GM20000 (cell line): Measurements from ENCODE around the gene TBKBP1.

Experiments
- DNase-seq: peaks from one replicate; pipeline ENCODE4 v3.0.0; 2012; ENCODE audit warnings: low spot score
- TF ChIP-seq, protein P1 (sequence below): IDR thresholded peaks from 2 replicates; pipeline ENCODE4 v1.5.1; 2012; ENCODE audit warnings: mild to moderate bottlenecking, control low read depth; ENCODE audit errors: extremely low read depth, missing control alignments

TBKBP1 gene

DNA sequence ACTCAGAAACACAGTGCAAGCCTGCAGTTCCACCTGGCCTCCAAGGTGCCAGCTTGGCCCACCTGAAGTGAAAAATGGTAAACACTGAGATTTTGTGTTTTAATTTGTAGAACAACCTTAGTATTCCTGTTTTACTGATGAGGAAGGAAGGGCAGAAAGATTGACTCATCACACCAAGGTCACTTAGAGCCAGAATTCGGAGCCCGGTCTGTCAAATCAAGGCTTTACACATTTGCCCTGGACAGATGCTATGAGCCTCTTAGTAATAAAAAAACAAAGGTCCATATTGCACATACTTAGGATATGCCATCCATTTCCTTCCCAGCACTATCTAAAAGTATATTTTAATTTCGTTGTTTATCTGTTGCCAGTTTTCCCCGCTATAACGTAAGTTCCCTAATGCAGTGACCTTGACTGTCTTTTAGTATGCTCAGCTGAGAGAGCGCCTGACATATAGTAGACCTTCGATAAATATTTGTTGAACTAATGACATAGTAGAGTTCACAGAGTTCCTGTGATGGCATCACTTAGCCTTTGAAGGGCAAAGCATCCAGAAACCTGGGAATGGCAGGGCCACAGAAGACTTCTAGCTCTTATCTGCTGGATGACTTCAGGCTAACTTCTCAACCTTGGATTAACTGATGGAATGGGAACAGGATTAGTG is 7.2 kb upstream of the TBKBP1 start:
- TF ChIP-seq, protein P1, sequence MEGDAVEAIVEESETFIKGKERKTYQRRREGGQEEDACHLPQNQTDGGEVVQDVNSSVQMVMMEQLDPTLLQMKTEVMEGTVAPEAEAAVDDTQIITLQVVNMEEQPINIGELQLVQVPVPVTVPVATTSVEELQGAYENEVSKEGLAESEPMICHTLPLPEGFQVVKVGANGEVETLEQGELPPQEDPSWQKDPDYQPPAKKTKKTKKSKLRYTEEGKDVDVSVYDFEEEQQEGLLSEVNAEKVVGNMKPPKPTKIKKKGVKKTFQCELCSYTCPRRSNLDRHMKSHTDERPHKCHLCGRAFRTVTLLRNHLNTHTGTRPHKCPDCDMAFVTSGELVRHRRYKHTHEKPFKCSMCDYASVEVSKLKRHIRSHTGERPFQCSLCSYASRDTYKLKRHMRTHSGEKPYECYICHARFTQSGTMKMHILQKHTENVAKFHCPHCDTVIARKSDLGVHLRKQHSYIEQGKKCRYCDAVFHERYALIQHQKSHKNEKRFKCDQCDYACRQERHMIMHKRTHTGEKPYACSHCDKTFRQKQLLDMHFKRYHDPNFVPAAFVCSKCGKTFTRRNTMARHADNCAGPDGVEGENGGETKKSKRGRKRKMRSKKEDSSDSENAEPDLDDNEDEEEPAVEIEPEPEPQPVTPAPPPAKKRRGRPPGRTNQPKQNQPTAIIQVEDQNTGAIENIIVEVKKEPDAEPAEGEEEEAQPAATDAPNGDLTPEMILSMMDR, result no peak

DNA sequence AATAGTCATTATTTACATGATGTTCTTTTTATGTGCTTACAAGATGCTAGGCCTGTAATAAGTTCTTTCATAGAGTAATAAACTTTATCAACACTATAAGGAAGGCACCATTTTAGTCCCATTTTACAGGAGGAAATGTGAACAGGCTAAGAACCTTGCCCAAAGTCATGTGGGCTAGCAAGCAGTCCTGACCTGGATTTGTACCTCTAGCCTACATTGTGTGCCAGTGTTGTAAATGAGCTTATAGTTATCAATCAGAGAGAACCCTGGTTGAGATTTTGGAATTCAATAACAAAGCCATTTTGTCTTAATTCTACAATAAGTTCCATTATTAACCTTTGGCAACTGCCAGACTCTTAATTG is 6.7 kb upstream of the TBKBP1 start:
- TF ChIP-seq, protein P1, result no peak
- no peak for DNase-seq

More for the DNA sequence above, 7.2 kb upstream of the TBKBP1 start:
- no peak for DNase-seq

DNA sequence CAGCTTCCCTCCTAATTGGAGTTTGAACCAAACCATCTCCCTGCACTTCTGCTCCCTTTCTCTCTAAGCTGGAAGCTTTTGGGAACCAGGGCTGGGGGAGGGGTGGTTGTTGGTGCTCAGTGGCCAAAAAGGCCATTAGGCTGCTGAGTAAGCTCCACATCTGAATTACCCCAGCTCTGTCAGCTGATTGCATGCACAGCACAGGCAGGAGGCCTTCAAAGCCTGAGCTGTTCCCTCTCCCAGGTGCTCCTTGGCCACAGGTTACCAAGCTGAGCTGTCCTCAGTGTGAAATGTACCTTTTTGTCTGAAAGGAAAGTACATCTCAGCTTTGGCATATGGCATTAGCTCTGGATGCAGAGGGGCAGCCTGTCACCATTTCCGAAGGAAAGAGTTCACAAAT is 6.2 kb upstream of the TBKBP1 start:
- DNase-seq, result no peak
- TF ChIP-seq, protein P1, result no peak

DNA sequence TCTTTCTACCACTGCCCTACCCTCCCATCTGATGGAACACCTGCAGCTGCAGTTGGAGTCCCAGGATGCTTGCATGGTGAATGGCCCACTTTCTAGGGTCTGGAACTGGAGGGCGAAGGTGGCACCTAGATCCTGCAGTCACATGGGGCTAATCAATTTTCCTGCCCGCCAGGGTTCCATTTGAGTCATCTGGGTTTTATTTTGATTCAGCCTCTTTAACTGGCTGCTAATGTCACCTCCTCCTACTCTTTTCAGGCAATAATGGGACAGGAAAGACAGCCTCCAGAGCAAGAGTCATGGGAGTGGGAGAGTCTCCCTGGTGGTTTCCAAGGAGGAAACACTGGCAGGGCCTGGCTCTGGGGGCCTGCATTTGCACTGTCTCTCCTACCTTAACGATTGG is 3.8 kb upstream of the TBKBP1 start:
- TF ChIP-seq, protein P1, result no peak

DNA sequence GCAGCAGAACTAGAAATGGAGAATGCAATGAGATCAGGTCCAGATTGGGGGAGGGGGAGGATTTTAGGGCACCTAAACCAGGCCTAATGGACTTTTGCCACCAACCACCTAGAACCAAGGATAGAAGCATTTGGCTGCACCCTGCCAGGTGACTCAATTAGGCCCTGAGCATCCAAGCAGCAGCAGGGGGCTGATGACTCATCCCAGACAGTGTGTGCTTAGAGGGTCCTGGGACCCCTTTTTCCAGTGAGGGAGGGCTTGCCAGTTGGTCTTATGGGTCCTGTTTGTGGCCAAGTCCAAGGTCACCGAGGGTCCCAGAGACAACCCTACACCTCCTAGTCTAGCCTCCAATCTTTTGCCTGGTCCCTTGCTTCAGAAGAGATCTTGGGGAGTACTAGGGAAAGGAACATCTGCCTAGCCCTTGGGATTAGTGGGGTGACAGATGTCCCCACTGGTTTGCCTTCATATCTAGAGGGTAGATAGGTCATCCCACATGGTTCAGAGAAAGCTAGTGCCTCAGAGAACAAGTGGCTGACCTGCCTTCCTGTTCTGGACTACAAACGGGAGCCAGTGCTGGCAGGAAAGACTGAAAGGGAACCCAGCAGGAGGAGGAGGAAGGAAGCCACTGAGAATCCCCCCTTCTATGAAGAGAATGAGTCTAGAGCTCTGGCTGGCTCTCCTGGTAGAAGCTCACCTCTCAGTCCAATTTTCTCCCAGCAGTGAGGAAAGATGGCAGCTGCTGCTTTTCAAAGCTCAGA is 1.6 kb upstream of the TBKBP1 start:
- TF ChIP-seq, protein P1, result no peak
- DNase-seq, result peak; percentile 19

More for the DNA sequence above, 3.8 kb upstream of the TBKBP1 start:
- no peak for DNase-seq

DNA sequence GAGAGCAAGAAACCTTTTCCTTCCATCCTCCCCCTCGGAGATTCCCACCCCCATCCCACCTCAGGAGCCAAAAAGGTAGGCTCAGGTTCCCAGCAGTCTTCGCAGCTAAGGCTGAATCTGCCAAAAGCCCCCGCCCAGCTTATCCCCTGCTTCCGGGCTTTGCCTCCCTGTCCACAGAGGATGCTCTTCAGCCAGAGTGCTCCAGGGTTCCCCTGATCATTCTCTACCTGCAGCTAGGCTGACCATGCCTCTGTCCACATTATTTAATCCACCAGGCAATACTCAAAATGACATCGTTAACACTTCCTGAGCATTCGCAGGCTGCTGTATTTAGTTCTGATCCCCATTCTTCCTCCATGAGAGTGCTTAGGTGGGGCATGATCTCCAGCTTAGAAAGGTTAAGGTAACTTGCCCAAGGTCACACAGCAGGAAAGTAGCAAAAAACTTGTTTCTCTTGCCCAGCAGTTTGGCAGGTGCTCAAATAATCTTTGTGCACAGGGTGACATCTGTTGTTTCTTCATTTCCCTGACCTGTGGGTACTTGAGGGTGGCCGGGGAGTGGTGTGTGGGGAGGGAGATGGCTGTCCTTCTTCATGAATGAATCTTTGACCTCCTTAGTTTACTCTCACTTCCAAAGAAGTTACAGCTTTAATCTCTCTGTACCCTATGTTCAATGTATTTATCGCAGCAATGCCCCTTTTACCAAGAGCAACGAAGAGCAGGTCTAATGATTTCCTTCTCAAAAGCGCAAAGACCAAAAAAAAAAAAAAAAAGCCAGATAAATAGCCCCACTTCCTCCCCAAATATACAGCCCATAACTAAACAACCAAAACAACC is 848 bp upstream of the TBKBP1 start:
- TF ChIP-seq, protein P1, result no peak
- DNase-seq, result peak; percentile 33
